HFFc6 (cell line): Measurements from ENCODE around the gene NNMT. TPM values are rescaled to one million over a fixed set of nuclear protein-coding genes. Genes with fewer than 3 reads are reported as not detected.

Source experiments
- DNase-seq: peaks from one replicate; pipeline ENCODE4 v3.0.0-alpha.2; 2018
- H3K27ac Mint-ChIP-seq: 2 replicates; pipeline ENCODE4 v1.8.0; 2020; ENCODE audit warnings: mild to moderate bottlenecking, mixed read lengths
- H3K27me3 Mint-ChIP-seq: 2 replicates; pipeline ENCODE4 v1.8.0; 2021; ENCODE audit warnings: mild to moderate bottlenecking, moderate library complexity, mixed read lengths; ENCODE audit not compliant: insufficient read depth
- H3K36me3 Mint-ChIP-seq: 2 replicates; pipeline ENCODE4 v1.8.0; 2021; ENCODE audit warnings: low read depth, mixed read lengths
- H3K4me1 Mint-ChIP-seq: 2 replicates; pipeline ENCODE4 v1.8.0; 2020; ENCODE audit warnings: low read depth, mixed read lengths
- H3K4me3 Mint-ChIP-seq: 2 replicates; pipeline ENCODE4 v1.8.0; 2020; ENCODE audit warnings: mild to moderate bottlenecking, moderate library complexity, mixed read lengths
- H3K9me3 Mint-ChIP-seq: 2 replicates; pipeline ENCODE4 v1.8.0; 2020; ENCODE audit warnings: mild to moderate bottlenecking, mixed read lengths
- total RNA-seq, 6 experiments: library from RNA; stranded (reverse); fragmentation: NEBNext Ultra II Directional; extraction: Animal tissue kit (Norgen Biotek cat#: 25700); gene quantifications; 2 replicates in 1 of 6; 3 replicates in 5 of 6; pipeline ENCODE4 v1.2.3, GENCODE V29; 2021
- TF ChIP-seq, protein P1 (sequence below): fragments of 200-600 bp; sonication (generic); IDR thresholded peaks from 2 replicates; pipeline ENCODE4 v1.5.0; 2021; ENCODE audit warnings: antibody characterized with exemption, mild to moderate bottlenecking

NNMT gene
- total RNA-seq, 6 experiments from 2014 or later = 191 to 264 (median 205) TPM

DNA sequence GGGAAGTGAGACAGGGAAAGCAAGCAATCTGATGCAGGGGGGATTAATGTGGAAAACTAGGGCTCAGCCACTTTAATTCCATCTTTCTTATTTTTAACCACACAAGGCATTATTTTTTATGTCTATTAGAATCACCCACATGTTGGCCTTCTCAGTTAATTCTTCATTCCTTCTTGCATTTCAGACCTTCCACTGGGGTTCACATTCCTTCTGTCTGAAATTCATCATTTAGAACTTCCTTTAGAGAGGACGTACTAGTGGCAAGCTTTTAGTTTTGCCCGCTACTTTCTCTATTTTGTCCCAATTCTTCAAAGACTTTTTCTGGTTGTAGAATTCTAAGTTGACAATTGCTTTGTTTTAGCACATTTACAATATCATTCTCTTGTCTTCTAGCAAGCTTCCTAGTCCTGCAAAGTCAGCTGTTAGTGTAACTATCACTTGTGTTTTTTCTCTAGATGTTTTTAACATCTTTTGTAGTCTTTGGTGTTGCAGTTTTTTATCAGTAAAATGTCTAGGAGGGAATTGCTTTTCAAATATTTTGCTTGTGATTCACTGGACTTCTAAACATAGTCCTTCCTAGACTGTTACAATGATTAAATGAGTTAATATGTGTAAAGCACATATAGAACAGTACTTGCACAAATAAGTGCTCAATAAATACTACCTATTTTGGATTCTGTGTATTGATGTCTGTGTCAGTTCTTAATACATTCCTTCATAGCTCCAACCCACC is 5.5 kb upstream of the NNMT start:
- no peak overlapping the region for H3K27ac Mint-ChIP-seq
- H3K4me1 Mint-ChIP-seq = peaks cover 76% of the 10 kb centered on the region
- H3K4me3 Mint-ChIP-seq = no peak overlapping the region

DNA sequence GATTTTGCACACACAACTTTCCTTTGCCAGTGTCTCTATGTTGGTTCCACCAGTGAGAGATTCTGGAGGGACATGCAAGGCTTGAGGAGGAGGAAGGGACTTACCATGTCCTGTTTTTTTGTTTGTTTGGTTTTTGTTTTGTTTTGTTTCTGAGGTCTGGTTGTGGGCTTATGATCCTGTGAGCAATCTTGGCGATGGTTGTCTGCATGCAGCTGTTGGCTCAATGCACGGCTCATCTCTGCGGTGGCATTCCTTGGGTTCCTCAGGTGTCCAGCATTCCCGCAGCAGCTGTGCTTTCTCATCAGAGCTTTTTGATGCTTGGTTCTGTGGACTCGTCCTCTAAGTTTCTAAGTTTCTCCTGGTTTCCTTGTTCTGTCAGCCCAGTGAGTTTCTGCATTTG is 4.8 kb upstream of the NNMT start:
- DNase-seq = no peak
- H3K9me3 Mint-ChIP-seq = peaks cover 23% of the 10 kb centered on the region
- no peaks in the 10 kb centered on the region for H3K27me3 Mint-ChIP-seq
- peaks cover 23% of the 10 kb centered on the region for H3K36me3 Mint-ChIP-seq
- H3K27ac Mint-ChIP-seq = no peak overlapping the region
- peaks cover 75% of the 10 kb centered on the region for H3K4me1 Mint-ChIP-seq
- H3K4me3 Mint-ChIP-seq = no peak overlapping the region
- TF ChIP-seq, protein P1, sequence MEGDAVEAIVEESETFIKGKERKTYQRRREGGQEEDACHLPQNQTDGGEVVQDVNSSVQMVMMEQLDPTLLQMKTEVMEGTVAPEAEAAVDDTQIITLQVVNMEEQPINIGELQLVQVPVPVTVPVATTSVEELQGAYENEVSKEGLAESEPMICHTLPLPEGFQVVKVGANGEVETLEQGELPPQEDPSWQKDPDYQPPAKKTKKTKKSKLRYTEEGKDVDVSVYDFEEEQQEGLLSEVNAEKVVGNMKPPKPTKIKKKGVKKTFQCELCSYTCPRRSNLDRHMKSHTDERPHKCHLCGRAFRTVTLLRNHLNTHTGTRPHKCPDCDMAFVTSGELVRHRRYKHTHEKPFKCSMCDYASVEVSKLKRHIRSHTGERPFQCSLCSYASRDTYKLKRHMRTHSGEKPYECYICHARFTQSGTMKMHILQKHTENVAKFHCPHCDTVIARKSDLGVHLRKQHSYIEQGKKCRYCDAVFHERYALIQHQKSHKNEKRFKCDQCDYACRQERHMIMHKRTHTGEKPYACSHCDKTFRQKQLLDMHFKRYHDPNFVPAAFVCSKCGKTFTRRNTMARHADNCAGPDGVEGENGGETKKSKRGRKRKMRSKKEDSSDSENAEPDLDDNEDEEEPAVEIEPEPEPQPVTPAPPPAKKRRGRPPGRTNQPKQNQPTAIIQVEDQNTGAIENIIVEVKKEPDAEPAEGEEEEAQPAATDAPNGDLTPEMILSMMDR = no peak

More for the DNA sequence above, 5.5 kb upstream of the NNMT start:
- Mint-ChIP-seq H3K9me3 (peaks cover 23% of the 10 kb centered on the region), H3K27me3 (no peaks in the 10 kb centered on the region), H3K36me3 (peaks cover 23% of the 10 kb centered on the region)
- TF ChIP-seq, protein P1 = no peak
- DNase-seq = no peak

DNA sequence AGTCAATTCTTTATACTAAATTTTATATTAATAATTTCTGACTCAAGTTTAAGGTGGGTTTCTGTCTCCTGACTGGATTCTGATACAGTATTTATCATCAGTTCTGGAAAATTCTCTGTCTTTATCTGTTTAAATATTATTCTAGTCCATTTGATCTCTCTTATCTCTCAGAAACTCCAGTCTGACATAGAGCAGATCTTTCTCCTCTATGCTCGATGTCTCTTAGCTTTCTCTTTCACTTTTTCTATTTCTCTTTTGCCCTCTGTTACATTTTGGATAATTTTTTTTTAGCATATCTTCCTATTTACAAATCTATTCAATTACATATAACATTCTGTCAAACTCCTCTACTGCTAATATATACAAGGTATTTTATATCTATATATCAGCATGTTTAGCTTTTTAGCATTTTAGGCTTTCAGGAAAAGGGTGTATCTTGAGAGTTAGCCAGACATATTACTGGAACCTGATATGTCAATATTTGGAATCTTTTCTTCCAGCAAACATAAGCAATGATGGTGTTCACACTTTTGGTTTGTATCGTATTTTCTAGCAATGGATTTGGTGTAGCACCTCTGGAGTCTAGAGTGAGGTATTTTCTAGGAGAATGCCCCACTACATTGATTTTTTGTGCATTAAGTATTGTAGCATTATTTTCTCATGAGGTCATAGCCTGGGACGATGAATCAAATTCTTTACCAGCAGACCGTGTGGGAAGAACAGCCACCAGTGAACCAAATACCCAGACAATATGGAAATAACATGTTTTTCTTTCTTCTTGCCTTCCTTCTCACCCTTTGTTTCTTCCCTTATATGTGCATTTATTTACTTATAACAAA is 4.1 kb upstream of the NNMT start:
- TF ChIP-seq, protein P1 = peak; percentile 7; the same call in 1 of the 2 replicates
- Mint-ChIP-seq H3K4me3 (peak overlapping the region; percentile 55; the same call in 1 of the 2 replicates), H3K27me3 (no peaks in the 10 kb centered on the region), H3K9me3 (peaks cover 23% of the 10 kb centered on the region), H3K27ac (peak overlapping the region; percentile 99), H3K4me1 (peaks cover 68% of the 10 kb centered on the region), H3K36me3 (peaks cover 24% of the 10 kb centered on the region)
- peak; percentile 64 for DNase-seq

DNA sequence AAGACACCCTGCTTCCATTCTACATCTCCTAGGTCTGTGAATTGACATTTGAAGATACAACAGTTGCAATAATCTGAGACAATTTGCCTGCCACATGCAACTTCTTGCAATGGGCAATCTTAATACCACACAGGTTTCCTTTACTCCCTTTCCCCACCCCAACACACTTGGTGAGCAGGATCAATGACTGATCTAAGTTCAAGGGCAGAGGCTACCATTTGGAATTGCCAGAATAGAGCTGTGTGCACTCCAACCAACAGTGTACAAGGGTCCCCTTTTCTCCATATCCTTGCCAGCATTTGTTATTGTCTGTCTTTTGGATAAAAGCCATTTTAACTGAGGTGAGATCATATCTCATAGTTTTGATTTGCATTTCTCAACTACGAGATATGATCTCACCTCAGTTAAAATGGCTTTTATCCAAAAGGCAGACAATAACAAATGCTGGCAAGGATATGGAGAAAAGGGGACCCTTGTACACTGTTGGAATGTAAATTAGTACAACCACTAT is 2.9 kb upstream of the NNMT start:
- Mint-ChIP-seq H3K27ac (peak overlapping the region; percentile 99), H3K27me3 (no peaks in the 10 kb centered on the region), H3K9me3 (peaks cover 27% of the 10 kb centered on the region), H3K4me3 (peak overlapping the region; percentile 95; the same call in 1 of the 2 replicates), H3K4me1 (peaks cover 67% of the 10 kb centered on the region), H3K36me3 (peaks cover 36% of the 10 kb centered on the region)
- no peak for DNase-seq
- TF ChIP-seq, protein P1 = no peak

GRCh38 chr11:114296605-114297372 is 590 bp downstream of the NNMT start:
- Mint-ChIP-seq H3K27me3 (no peaks in the 10 kb centered on the region), H3K27ac (peak overlapping the region; percentile 99), H3K36me3 (peaks cover 52% of the 10 kb centered on the region), H3K4me1 (peaks cover 85% of the 10 kb centered on the region), H3K4me3 (peak overlapping the region; percentile 95), H3K9me3 (peaks cover 34% of the 10 kb centered on the region)
- TF ChIP-seq, protein P1 = no peak
- DNase-seq = no peak
